ENCODE measurements around the gene MAPKBP1.

MAPKBP1 gene

GRCh38 chr15:41804361-41804760, 30.1 kb downstream of the MAPKBP1 start:
- peak overlapping the region; percentile 60 for H3K4ac ChIP-seq (ENCODE audit: low read depth, low read length)
- H3K79me2 ChIP-seq (ENCODE audit: control insufficient read depth, insufficient read depth, low read length, poor library complexity): peaks cover 9% of the 10 kb centered on the region
- peak overlapping the region; percentile 91 for H2BK120ac ChIP-seq (ENCODE audit: insufficient read depth, low read length, poor library complexity)
- peaks cover 30 to 37% of the 10 kb centered on the region in 2 experiments for H3K4me1 ChIP-seq (ENCODE audit: control insufficient read depth in 1 of 2, insufficient read depth in 2 of 2, low read length in 2 of 2)
- no peak overlapping the region for H3K4me3 ChIP-seq (ENCODE audit: low read depth, low read length)
- H3K27ac ChIP-seq (ENCODE audit: low read depth, low read length): peak overlapping the region; percentile 85
- peak; percentile 48 to 69 for DNase-seq
- H3K14ac ChIP-seq (ENCODE audit: low read length): peak overlapping the region; percentile 91
- peaks cover 27% of the 10 kb centered on the region for H3K79me1 ChIP-seq (ENCODE audit: low read length)
- no peak overlapping the region for H2AK5ac ChIP-seq (ENCODE audit: low read length)
- WGBS (ENCODE audit: extremely low coverage, insufficient coverage, insufficient read length): no CpG with 5 or more reads among the region's 2 CpGs
- H4K12ac ChIP-seq (ENCODE audit: low read depth, low read length): no peak overlapping the region
- peak overlapping the region; percentile 22 for H3K4me2 ChIP-seq (ENCODE audit: low read length)
- H2BK12ac ChIP-seq (ENCODE audit: low read length): peak overlapping the region; percentile 89
- peak overlapping the region; percentile 71 for H4K8ac ChIP-seq (ENCODE audit: low read depth, low read length)
- H3K36me3 ChIP-seq (ENCODE audit: control insufficient read depth in 1 of 2, insufficient read depth in 2 of 2, low read length in 2 of 2): peaks cover 3 to 8% of the 10 kb centered on the region in 2 experiments
- H2BK5ac ChIP-seq (ENCODE audit: low read depth, low read length, poor library complexity): peak overlapping the region; percentile 85
- no peaks in the 10 kb centered on the region for H3K27me3 ChIP-seq (ENCODE audit: insufficient read depth, low read length)
- no peak overlapping the region for H2AFZ ChIP-seq (ENCODE audit: insufficient read depth, low read length, poor library complexity)
- peak overlapping the region; percentile 85 for H3K18ac ChIP-seq (ENCODE audit: low read length)
- H3K9me3 ChIP-seq (ENCODE audit: insufficient read depth, low read depth, low read length): peaks cover 2% of the 10 kb centered on the region
- H4K91ac ChIP-seq (ENCODE audit: low read depth, low read length): peak overlapping the region; percentile 79
- H3K9ac ChIP-seq (ENCODE audit: low read length): no peak overlapping the region
- H3K23ac ChIP-seq (ENCODE audit: low read length): no peak overlapping the region

- WGBS (ENCODE audit: extremely low coverage, insufficient coverage, insufficient read length): no CpG with 5 or more reads among the region's 8 CpGs
- Histone ChIP-seq H2AK5ac (ENCODE audit: low read length) (peak overlapping the region; percentile 47), H4K8ac (ENCODE audit: low read depth, low read length) (peak overlapping the region; percentile 64), H2BK12ac (ENCODE audit: low read length) (peak overlapping the region; percentile 97), H3K9ac (ENCODE audit: low read length) (no peak overlapping the region), H3K79me1 (ENCODE audit: low read length) (peaks cover 24% of the 10 kb centered on the region), H2BK5ac (ENCODE audit: low read depth, low read length, poor library complexity) (peak overlapping the region; percentile 95), H3K79me2 (ENCODE audit: control insufficient read depth, insufficient read depth, low read length, poor library complexity) (peaks cover 9% of the 10 kb centered on the region), H2BK120ac (ENCODE audit: insufficient read depth, low read length, poor library complexity) (peak overlapping the region; percentile 98), H3K27ac (ENCODE audit: low read depth, low read length) (peak overlapping the region; percentile 85), H3K4me1 (ENCODE audit: control insufficient read depth in 1 of 2, insufficient read depth in 2 of 2, low read length in 2 of 2) (peaks cover 25 to 32% of the 10 kb centered on the region in 2 experiments), H4K91ac (ENCODE audit: low read depth, low read length) (peak overlapping the region; percentile 97), H3K4me2 (ENCODE audit: low read length) (peak overlapping the region; percentile 25), H3K4ac (ENCODE audit: low read depth, low read length) (peak overlapping the region; percentile 16), H3K23ac (ENCODE audit: low read length) (no peak overlapping the region), H3K4me3 (ENCODE audit: low read depth, low read length) (no peak overlapping the region), H2AFZ (ENCODE audit: insufficient read depth, low read length, poor library complexity) (no peak overlapping the region), H3K18ac (ENCODE audit: low read length) (peak overlapping the region; percentile 67), H3K27me3 (ENCODE audit: insufficient read depth, low read length) (no peaks in the 10 kb centered on the region), H3K9me3 (ENCODE audit: insufficient read depth, low read depth, low read length) (peaks cover 2% of the 10 kb centered on the region), H4K12ac (ENCODE audit: low read depth, low read length) (peak overlapping the region; percentile 4), H3K14ac (ENCODE audit: low read length) (peak overlapping the region; percentile 84), H3K36me3 (ENCODE audit: control insufficient read depth in 1 of 2, insufficient read depth in 2 of 2, low read length in 2 of 2) (peaks cover 5 to 8% of the 10 kb centered on the region in 2 experiments)
- DNase-seq: peak; percentile 52 to 74
Measured at GRCh38 chr15:41804916-41805666, 30.8 kb downstream of the MAPKBP1 start.

DNA sequence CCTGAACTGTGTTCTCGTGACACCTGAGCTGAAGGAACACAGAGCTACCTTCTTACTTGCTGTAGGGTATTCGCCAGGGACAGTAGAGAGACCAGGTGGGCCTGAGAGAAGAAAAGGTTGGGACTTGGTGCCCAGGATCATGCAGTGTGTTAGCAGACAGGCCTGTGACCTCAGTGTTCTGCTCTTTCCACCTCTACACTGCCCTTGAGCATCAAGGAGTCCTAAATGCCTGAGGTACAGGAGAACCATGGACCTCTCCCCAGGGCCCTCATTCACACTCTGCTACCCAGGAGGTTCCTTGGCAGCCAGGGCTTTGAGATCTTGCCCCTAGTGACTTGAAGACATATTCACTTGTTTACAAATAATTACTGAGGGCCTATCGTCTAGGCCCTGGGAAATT, 31.4 kb downstream of the MAPKBP1 start:
- Histone ChIP-seq H3K4me3 (ENCODE audit: low read depth, low read length) (no peak overlapping the region), H3K14ac (ENCODE audit: low read length) (peak overlapping the region; percentile 84), H3K4me1 (ENCODE audit: control insufficient read depth in 1 of 2, insufficient read depth in 2 of 2, low read length in 2 of 2) (peaks cover 25 to 32% of the 10 kb centered on the region in 2 experiments), H3K27ac (ENCODE audit: low read depth, low read length) (peak overlapping the region; percentile 85), H2BK120ac (ENCODE audit: insufficient read depth, low read length, poor library complexity) (peak overlapping the region; percentile 98), H3K4ac (ENCODE audit: low read depth, low read length) (peak overlapping the region; percentile 16), H3K9me3 (ENCODE audit: insufficient read depth, low read depth, low read length) (peaks cover 2% of the 10 kb centered on the region), H3K36me3 (ENCODE audit: control insufficient read depth in 1 of 2, insufficient read depth in 2 of 2, low read length in 2 of 2) (peaks cover 2 to 3% of the 10 kb centered on the region in 2 experiments), H2AK5ac (ENCODE audit: low read length) (peak overlapping the region; percentile 47), H3K79me1 (ENCODE audit: low read length) (peaks cover 22% of the 10 kb centered on the region), H2BK5ac (ENCODE audit: low read depth, low read length, poor library complexity) (peak overlapping the region; percentile 95), H3K4me2 (ENCODE audit: low read length) (peak overlapping the region; percentile 17), H4K12ac (ENCODE audit: low read depth, low read length) (peak overlapping the region; percentile 12), H3K27me3 (ENCODE audit: insufficient read depth, low read length) (no peaks in the 10 kb centered on the region), H3K18ac (ENCODE audit: low read length) (peak overlapping the region; percentile 58), H3K9ac (ENCODE audit: low read length) (peak overlapping the region; percentile 31), H2BK12ac (ENCODE audit: low read length) (peak overlapping the region; percentile 97), H3K79me2 (ENCODE audit: control insufficient read depth, insufficient read depth, low read length, poor library complexity) (peaks cover 9% of the 10 kb centered on the region), H2AFZ (ENCODE audit: insufficient read depth, low read length, poor library complexity) (no peak overlapping the region), H4K8ac (ENCODE audit: low read depth, low read length) (peak overlapping the region; percentile 64), H3K23ac (ENCODE audit: low read length) (no peak overlapping the region), H4K91ac (ENCODE audit: low read depth, low read length) (peak overlapping the region; percentile 97)
- no CpG with 5 or more reads among the region's 3 CpGs for WGBS (ENCODE audit: extremely low coverage, insufficient coverage, insufficient read length)
- DNase-seq: no peak

GRCh38 chr15:41806291-41807181, 32.3 kb downstream of the MAPKBP1 start:
- Histone ChIP-seq H2BK5ac (ENCODE audit: low read depth, low read length, poor library complexity) (peak overlapping the region; percentile 52), H4K91ac (ENCODE audit: low read depth, low read length) (peak overlapping the region; percentile 71), H3K14ac (ENCODE audit: low read length) (peak overlapping the region; percentile 38), H3K4ac (ENCODE audit: low read depth, low read length) (peak overlapping the region; percentile 6), H2AK5ac (ENCODE audit: low read length) (peak overlapping the region; percentile 13), H4K12ac (ENCODE audit: low read depth, low read length) (no peak overlapping the region), H2BK12ac (ENCODE audit: low read length) (peak overlapping the region; percentile 45), H3K4me3 (ENCODE audit: low read depth, low read length) (no peak overlapping the region), H3K79me2 (ENCODE audit: control insufficient read depth, insufficient read depth, low read length, poor library complexity) (peaks cover 9% of the 10 kb centered on the region), H3K4me2 (ENCODE audit: low read length) (no peak overlapping the region), H3K27ac (ENCODE audit: low read depth, low read length) (peak overlapping the region; percentile 66), H3K9ac (ENCODE audit: low read length) (no peak overlapping the region), H3K18ac (ENCODE audit: low read length) (peak overlapping the region; percentile 15), H2BK120ac (ENCODE audit: insufficient read depth, low read length, poor library complexity) (peak overlapping the region; percentile 9), H3K9me3 (ENCODE audit: insufficient read depth, low read depth, low read length) (peaks cover 2% of the 10 kb centered on the region), H4K8ac (ENCODE audit: low read depth, low read length) (peak overlapping the region; percentile 34), H2AFZ (ENCODE audit: insufficient read depth, low read length, poor library complexity) (no peak overlapping the region), H3K4me1 (ENCODE audit: control insufficient read depth in 1 of 2, insufficient read depth in 2 of 2, low read length in 2 of 2) (peaks cover 25 to 32% of the 10 kb centered on the region in 2 experiments), H3K36me3 (ENCODE audit: control insufficient read depth in 1 of 2, insufficient read depth in 2 of 2, low read length in 2 of 2) (peaks cover 0 to 2% of the 10 kb centered on the region in 2 experiments), H3K23ac (ENCODE audit: low read length) (no peak overlapping the region), H3K79me1 (ENCODE audit: low read length) (peaks cover 22% of the 10 kb centered on the region), H3K27me3 (ENCODE audit: insufficient read depth, low read length) (no peaks in the 10 kb centered on the region)
- WGBS (ENCODE audit: extremely low coverage, insufficient coverage, insufficient read length): no CpG with 5 or more reads among the region's 10 CpGs
- peak; percentile 24 to 59 for DNase-seq

All from trophoblast cell (in vitro differentiated cells and primary cell).